Measurements from ENCODE around the gene PPP2R5A.
"Not testable (repeated sequence)": the region's sequence is repeated elsewhere in the genome, so short reads cannot be mapped to it uniquely, and the experiment has no call there.

Gene PPP2R5A

DNA sequence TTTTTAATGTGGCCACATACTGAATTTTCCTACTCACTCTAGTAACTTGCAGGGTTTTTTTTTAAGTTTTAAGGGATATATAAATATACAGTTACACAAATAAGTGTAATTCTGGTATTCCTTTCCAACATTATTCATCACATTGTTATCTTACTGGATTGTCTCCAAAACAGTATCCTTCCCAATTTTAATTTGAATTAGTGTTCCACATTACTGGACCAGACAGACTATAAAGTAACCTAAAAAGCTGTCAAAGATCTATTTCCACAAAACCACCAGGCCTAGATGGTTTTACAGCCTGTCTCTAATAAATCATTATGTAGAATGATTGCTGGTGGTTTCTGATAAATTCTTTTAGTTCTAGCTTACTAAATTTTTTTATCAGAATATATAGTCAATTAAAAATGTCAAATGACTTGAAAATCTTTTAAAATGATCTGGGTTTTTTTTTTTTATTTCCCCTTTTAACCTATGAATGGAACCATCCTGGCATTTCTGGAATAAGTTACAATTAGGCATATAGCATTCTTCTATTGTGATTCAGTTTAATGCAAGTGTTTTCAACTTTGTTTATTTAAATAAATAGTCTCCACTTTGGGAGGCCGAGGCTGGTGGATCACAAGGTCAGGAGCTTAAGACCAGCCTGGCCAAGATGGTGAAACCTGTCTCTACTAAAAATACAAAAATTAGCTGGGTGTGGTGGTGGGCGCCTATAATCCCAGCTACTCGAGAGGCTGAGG lies 70.2 kb downstream of the PPP2R5A start:
- DNase-seq (ENCODE audit: low read depth): no peak

DNA sequence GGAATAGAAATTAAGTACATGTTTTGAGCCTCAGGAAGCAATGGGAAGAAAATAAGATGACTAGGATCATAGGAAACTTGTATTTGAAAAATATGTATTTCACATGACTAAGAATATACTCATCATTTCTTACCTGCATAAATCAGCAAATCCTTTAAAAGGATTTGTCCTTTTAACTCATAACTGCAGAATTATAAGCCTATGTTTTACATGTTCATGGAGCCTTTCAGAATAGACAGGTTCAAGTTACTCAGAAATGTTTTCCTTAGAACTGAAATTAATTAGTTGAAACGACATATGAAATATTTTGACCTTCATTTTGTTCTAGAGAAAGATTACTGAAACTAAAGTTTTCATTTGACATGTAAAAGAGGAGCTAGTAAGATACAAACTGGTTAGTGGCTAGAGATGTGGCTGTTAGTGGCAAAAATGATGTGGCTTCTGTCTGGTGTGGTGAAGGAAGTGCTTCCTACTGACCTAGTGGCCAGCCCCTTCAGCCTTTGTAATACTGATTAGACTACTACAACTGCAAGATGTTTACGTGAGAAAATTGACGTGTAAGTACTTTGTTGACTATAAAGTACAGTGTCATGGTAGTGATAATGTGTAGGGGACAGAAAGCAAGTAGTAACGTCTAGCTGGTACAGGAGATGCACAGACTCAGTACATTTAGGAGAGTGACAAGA lies 74.7 kb downstream of the PPP2R5A start:
- DNase-seq (ENCODE audit: low read depth): no peak

DNA sequence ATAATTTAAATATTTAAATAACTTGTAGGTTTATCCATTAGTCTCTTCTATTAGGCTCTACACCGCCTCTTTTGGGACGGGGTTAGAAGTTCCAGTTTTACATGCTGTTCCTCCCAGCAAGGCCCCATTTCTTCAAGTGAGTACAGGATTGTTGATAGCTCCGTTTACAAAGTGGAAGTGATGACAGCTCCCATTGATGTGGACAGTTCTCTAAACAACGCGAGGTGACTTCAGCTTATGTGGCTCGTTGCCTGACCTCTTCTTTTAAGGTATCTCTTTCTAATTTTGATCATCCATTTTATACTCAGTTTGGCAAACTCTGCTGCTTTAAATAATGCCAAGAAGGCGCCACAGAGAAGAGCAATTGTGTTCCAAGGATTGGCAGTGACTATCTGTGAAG lies 79.8 kb downstream of the PPP2R5A start:
- DNase-seq (ENCODE audit: low read depth): no peak

DNA sequence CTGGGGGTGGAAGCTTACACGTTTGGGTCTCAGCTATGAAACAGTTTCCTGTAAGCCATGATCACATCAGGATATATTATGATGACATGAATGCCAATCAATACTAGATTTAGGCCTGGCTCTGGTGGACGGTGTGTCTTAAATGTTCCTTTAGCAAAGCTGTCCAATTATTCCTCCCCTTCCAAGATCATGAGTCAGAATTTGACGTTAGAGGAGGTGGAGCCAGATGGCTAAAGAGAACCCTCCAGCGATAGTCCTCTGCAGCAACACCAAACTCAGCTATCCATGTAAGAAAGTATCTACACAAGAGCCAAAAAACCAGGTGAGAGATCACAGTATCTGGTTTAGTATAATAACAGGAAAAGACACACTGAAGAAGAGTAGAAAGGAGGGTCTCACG lies 81.7 kb downstream of the PPP2R5A start:
- DNase-seq (ENCODE audit: low read depth): no peak

GRCh38 chr1:212367474-212368072 lies 82.4 kb downstream of the PPP2R5A start:
- no peak for DNase-seq (ENCODE audit: low read depth)

DNA sequence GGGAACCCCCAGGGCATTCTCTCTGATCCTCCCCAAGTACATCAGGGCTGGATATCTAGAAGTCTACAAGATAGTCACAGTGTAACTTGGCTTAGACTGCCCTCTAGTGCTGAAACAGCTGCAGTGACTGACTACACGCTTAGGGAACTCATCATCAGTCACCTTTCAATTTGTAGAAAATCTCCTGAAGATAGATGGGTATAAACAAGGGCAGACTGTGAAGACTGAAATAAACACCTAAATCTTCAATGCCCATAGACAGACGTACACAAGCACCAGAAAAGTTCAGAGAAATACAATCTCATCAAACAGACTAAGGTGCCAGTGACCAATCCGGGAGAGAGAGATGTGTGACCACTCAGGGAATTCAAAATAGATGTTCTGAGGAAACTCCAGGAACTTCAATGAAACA lies 82.9 kb downstream of the PPP2R5A start:
- peak; percentile 49 for DNase-seq (ENCODE audit: low read depth)

- no peak for DNase-seq (ENCODE audit: low read depth)
These were observed 90.8 kb downstream of the PPP2R5A start for GRCh38 chr1:212375986-212376385.

- DNase-seq (ENCODE audit: low read depth): no peak
These were observed 92.4 kb downstream of the PPP2R5A start for GRCh38 chr1:212377644-212378043.

- no peak for DNase-seq (ENCODE audit: low read depth)
These were observed 94.2 kb downstream of the PPP2R5A start for GRCh38 chr1:212379366-212379765.

GRCh38 chr1:212381397-212382035 lies 96.3 kb downstream of the PPP2R5A start:
- no peak for DNase-seq (ENCODE audit: low read depth)

DNA sequence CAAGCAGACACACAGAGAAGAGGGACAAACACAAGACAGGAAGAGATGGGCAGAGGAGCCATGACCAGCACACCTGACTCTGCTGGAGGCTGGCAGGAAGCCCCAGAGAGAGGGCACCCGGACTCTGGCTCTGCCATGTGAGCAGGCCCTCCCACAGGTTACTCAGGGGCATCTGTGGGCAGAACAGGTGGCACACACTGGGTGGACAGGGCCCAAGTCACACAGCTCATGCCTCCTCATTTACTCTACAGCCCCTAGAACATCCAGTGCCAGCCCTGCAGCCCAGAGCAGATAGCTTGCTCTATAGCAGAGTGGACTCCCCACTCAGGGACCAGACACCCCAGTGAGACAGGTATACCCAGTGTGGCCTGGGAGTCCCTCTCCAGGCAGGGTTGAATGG lies 100.8 kb downstream of the PPP2R5A start:
- DNase-seq (ENCODE audit: low read depth): no peak

DNA sequence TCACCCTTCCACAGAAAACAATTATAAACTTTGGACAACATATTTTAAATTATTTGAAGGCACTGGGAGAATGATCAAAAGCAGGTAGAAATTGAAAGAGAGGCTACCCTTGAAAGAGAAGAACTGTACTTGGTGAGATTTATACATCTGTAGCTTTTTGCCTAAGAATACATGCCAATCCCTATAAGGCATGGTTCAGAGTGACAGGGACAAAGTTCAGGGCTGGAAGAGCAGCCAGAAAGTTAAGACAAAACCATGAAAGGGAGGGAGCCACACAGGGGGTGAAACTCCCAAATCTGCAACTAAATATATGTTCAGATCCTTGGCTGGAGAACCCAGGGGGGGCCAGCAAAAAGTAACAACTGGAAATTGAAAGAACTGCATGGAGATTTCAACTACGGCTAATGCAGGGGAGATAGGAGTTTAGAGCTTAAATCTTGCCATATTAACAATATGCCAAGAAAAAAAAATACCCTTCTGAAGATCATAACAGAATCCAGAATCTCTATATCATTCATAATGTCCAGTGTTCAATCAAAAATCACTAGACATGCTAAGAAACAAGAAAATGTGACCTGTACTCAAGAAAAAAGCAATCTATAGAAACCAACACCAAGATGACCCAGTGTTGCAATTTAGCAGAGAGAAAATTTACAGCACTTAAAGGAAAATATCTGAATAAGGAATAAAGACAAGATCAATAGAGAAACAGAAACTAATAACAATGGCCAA lies 103.9 kb downstream of the PPP2R5A start:
- DNase-seq (ENCODE audit: low read depth): no peak

GRCh38 chr1:212395678-212396437 lies 110.6 kb downstream of the PPP2R5A start:
- not testable (repeated sequence) for DNase-seq (ENCODE audit: low read depth)

DNA sequence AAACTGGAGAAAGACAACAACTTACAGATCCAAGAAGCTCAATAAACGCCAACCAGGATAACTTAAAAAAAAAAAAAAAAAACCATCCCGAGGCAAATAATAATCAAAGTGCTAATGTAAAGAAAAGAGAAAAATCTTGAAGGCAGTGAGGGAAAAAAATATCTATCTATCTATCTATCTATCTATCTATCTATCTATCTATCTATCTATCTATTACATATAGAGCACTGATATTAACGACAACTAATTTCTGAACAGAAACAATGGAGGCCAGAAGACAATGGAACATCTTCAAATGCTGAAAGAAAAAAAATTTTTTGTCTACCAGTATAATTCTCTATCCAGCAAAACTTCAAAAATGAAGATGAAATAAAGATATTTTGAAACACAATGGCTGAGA lies 111.4 kb downstream of the PPP2R5A start:
- DNase-seq (ENCODE audit: low read depth): no peak

- DNase-seq (ENCODE audit: low read depth): no peak
These were observed 112.0 kb downstream of the PPP2R5A start for GRCh38 chr1:212397171-212397570.

DNA sequence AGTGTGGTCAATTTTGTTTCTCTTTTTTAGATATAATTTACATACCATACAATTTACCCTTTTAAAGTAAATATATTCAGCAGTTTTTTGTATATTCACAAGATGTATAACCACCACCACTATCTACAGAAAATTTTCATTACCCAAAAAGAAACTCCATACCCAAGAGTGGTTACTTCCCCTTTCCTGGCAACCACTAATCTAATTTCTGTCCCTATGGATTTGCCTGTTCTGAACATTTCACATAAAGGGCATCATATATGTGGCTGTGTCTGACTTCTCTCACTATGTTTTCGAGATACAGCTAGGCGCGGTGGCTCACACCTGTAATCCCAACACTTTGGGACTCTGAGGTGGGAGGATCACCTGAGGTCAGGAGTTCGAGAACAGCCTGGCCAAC lies 115.8 kb downstream of the PPP2R5A start:
- DNase-seq (ENCODE audit: low read depth): no peak

GRCh38 chr1:212401838-212402582 lies 116.8 kb downstream of the PPP2R5A start:
- DNase-seq (ENCODE audit: low read depth): no peak

GRCh38 chr1:212402666-212403321 lies 117.6 kb downstream of the PPP2R5A start:
- no peak for DNase-seq (ENCODE audit: low read depth)

GRCh38 chr1:212410231-212410820 lies 125.1 kb downstream of the PPP2R5A start:
- DNase-seq (ENCODE audit: low read depth): no peak
